ENCODE results near the gene MRPS10.

GRCh38 chr6:42182101-42182500 lies 35.6 kb downstream of the MRPS10 start:
- TF ChIP-seq POLR2A (IDR thresholded peaks at IDR 0.05; ENCODE audit: low read depth, low read length) = no peak
- TF ChIP-seq TAF1 (IDR thresholded peaks at IDR 0.05; ENCODE audit: borderline replicate concordance, low read depth, low read length) = no peak
